ENCODE results near the gene LBX2.

DNA sequence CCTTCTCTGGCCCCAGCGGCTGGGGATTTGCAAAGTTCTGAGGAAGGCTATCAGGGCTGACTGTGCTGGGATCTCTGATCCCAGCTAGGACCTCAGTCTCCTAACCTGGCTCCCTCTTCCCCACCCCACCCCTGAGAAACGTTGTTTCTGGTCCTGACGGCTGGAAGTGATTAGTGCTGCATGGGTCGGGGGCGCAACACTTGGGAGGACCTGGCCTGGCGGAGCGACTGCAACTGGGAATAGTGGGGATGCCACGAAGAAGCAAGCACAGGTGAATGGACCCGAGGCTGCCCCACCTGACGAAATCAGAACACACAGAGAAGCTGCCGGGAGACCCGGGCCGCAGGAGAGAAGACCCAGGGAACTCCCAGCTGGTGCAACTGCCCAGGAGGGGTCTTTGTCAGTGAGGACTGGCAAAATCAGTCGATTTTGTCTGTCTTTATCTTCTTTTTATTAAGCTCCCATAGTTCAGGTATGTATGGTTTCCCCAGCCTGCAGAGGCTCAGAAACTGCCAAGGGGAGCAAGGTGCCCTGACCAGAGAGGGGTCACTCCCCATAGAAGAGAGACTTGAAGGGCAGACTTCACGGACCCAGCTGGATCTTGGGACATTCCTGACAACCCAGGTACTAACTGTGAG is 656 bp upstream of the LBX2 start:
- no peak for TF ChIP-seq CTCF (IDR thresholded peaks at IDR 0.05)
- TF ChIP-seq ZFX (IDR thresholded peaks at IDR 0.05; ENCODE audit: borderline replicate concordance), result no peak
